GM18873 (cell line): ENCODE results near the gene PPP3CA.
"Not testable (repeated sequence)": the region's sequence is repeated elsewhere in the genome, so short reads cannot be mapped to it uniquely, and the experiment has no call there.

Source experiments
- ATAC-seq: cut with Tn5 transposase; IDR thresholded peaks from one replicate; pipeline ENCODE4 v1.9.1; 2021; ENCODE audit warnings: mild to moderate bottlenecking, moderate library complexity, moderate number of reproducible peaks; ENCODE audit not compliant: unreplicated experiment, low FRiP score

PPP3CA gene

DNA sequence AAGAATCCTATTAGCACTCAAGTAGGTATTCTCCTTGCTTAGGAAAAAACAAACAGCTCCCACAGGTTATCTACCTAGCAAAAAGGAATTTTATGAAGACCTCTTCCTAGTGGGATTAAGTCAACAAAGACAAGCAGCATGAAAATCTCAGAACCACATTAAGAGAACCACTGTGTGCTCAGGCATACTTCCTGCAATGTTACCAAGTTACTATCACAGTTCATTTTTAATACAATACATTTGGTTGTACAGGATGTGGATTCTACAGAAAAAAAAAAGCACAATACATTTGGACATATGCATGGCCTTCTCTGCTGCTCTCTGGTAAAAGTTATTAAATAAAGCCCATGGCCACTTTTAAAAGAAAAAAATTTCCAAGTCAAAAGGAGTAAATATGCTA, 193.7 kb downstream of the PPP3CA start:
- ATAC-seq = no peak

DNA sequence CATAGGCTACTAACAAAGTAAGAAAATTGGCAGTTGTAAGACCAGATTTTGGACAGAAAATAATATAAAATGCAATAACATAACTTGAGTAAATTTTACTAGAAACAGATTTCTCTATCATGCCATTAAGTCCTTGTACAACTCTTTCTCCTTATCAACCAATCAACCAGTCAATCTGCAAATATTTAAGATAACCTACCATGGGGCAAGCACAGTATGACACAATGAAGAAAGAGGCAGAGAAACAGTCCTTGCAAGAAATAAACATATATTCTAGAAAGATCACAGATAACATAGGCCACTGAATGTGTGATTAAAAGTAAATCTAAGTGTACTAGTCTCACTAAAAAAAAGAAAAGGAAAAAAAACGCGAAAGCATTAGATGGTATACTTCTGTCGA, 194.8 kb downstream of the PPP3CA start:
- ATAC-seq = no peak

DNA sequence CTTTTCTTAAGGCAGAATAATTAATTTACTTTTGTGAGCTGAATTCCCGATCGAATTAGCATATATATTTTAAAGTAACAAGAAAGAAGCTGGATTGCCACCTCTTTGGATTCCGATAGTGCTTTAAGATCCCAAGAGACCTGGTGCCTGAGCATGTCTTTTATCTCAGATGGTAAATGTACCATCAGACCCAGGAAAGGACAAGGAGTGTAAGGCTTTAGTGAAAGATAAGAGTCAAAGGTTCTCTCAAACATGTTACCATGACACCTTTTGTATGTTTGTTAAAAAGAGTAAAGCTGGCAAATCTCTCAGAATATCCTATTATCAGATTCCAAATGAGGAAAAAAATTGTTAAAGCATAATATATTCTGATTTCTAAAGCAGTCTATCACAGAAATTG, 198.8 kb downstream of the PPP3CA start:
- ATAC-seq = no peak

DNA sequence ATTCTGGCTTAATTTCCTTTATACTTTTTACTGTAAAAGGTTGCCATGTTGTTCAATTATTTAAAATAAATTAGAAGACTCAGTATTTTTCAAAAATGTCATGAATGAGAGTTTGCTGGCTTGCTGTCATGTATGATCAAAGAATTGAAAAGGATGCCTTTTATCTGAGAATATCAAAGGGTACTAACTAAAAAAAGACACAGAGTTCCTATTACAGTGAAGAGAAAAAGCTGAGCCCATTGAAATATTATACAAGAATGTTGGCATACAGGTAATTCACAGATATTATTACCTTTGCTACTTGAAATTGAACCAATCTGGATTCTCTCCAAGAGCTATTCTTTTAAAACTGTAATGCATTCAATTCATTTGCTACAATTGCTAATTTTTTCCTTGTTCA, 200.0 kb downstream of the PPP3CA start:
- ATAC-seq = no peak

DNA sequence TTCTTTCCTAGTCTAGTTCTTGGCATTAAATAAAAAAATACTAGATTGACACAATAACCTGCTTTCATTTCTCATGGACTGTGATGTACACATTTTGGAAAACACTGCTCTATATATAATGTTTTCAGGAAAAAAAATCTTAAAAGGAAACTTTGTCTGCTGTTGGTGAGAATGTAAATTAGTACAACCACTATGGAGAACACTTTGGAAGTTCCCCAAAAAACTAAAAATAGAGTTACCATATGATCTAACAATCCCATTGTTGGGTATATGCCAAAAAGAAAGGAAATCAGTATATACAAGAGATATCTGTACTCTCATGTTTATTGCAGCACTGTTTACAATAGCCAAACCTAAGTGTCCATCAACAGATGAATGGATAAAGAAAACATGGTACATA, 202.3 kb downstream of the PPP3CA start:
- no peak for ATAC-seq

DNA sequence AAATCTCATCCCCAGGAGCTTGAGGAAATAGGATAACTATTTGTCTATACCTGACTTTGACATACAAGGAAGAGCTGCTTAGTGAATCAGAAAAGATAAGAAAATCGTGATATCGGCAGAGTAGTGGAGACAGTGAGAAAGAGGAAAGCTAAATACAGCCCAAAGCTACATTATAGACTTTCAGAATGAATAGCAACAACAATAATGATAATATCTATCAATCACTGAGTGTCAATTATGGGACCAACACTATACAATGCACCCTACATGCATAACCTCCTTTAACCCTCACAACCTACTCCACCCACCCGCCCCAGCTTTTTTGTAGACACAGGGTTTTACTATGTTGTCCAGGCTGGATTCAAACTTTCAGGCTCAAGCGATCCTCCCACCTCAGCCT, 205.1 kb downstream of the PPP3CA start:
- no peak for ATAC-seq

DNA sequence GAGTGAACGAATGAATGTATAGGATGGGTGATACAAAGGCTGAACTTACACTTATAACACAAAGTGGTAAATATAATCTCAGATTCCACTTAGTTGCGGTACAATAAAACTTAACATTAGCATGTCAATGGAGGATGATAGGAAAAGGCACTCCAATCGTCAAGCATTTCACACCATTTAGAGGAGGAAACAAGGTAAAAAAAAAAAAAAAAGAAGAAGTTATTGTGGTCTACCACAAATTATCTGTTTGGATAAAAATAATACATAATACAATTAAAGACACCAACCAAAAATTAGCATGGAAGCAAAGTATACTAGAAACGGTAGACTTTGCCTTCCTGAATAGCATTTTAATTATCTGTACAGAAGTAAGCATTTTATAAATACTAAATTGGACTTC, 205.5 kb downstream of the PPP3CA start:
- ATAC-seq = no peak

DNA sequence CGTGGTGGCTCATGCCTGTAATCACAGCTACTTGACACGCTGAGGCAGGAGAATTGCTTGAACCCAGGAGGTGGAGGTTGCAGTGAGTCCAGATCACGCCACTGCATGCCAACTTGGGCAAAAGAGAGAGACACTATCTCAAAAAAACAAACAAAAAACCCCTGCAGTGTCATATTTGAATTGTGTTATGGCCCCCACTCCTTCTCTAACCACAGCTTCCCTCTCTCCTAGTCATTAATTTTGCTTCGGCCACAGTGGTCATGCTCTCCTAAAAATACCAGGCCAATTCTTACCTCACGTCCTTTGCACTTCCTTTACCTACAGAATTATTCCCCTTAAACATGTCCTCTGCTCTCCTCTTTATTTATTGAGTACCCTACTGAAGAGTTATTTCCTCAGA, 206.1 kb downstream of the PPP3CA start:
- ATAC-seq = no peak

DNA sequence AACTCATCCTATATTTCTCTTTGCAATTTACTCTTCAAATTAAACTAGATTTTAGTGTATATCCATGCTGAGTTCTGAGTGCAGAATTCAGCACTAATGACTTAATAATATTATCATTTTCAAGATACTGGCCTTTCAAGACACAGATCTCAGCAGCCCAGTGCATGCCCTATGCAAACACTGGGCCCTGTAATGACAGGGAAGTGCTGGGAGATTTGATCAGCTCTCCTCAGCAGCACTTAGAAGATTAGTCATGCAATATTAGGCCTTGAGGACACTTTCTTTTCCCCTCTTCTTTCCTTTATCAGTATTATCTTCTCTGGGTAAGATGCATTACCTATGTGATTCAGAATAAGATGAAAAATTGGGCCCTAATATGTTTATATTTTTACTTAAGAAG, 207.1 kb downstream of the PPP3CA start:
- ATAC-seq = no peak

DNA sequence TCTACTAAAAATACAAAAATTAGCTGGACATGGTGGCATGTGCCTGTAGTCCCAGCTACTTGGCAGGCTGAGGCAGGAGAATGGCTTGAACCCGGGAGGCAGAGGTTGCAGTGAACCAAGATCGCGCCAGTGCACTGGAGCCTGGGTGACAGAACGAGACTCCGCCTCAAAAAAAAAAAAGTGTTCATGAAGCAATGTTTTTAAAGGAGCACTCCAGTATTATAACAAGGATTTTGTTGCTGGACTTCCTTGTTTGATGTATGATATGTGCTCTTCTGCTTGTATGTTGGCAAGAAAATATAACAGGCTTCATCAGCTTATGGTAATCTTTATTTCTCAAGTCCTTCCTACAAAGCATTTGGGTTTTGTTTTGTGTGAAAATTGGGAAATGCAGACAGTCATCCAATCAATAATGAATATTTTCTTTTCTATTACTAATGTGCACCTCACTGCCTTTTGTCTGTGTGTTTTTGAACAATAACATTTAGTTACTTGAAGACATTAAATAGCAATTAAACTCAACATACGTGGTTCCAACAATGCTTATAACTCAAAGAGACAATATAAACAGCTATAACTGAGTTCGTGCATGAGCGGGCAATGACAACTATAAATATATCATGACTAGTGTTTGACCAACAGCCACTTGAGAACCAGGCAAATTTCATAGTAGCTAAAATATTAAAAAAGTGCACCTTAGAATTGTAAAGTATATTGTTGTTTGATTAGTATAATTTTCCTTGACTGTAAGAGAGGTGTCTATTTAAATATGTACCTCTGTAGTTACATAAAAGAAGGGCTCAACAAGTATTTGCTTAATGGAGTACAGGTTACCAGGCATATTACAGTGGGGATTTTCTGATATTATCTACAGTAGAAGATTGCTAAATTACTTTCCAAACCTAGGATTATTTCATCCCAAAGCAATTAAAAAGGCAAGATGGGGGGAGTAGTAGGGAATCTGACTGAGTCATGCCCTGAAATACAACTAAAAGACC, 210.7 kb downstream of the PPP3CA start:
- ATAC-seq = no peak

DNA sequence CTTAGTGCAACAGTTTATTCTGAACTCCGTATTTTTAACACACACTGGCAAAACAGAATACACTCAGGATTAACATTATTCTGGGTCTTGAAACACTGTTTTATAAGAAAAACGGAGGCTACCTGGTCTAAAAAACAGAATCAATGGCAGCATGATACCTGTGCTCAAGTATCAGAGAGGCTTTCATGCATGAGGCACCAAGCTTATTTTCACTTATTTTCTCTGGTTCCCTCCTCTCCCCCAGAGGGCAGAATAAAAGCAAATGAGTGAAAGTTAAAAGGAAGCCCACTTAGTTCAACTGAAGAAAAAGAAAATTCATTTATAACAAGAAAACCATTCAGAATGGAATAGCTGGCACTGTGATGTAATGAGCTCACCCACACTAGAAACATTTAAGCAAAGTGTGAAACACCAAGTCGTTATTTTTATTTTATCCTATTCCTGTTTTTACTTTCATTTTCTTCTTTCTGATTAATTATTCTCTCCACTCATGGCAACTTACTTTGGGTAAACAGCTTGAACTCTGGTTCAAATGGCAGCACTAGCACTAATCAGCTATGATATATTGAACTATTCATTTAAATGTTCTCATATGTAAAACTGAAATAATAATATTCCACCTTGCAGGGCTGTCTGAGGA, 211.8 kb downstream of the PPP3CA start:
- ATAC-seq = no peak

DNA sequence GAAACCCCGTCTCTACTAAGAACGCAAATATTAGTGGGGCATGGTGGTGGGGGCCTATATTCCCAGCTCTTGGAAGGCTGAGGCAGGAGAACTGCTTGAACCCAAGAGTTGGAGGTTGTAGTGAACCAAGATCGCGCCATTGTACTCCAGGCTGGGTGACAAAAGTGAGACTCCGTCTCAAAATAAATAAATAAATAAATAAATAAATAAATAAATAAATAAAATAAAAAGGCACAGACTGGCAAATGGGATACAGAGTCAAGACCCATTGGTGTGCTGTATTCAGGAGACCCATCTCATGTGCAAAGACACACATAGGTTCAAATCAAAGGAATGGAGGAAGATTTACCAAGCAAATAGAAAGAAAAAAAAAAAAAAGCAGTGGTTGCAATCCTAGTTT, 216.3 kb downstream of the PPP3CA start:
- not testable (repeated sequence) for ATAC-seq

DNA sequence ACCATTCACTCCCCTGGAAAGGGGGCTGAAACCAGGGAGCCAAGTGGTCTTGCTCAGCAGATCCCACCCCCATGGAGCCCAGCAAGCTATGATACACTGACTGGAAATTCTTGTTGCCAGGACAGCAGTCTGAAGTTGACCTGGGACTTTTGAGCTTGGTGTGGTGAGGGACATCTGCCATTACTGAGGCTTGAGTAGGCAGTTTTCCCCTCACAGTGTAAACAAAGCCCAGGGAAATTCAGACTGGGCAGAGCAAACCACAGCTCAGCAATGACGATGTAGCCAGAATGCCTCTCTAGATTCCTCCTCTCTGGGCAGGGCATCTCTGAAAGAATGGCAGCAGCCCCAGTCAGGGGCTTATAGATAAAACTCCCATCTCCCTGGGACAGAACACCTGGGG, 218.4 kb downstream of the PPP3CA start:
- ATAC-seq = not testable (repeated sequence)

DNA sequence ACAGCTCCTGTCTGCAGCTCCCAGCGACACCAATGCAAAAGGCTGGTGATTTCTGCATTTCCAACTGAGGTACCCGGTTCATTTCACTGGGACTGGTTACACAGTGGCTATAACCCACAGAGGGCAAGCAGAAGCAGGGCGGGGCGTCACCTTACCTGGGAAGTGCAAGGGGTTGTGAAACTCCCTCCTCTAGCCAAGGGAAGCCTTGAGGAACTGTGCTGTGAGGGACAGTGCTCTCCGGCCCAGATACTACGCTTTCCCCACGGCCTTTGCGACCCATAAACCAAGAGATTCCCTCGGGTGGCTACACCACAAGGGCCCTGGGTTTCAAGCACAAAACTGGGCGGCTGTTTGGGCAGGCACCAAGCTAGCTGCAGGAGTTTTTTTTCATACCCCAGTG, 218.9 kb downstream of the PPP3CA start:
- no peak for ATAC-seq

DNA sequence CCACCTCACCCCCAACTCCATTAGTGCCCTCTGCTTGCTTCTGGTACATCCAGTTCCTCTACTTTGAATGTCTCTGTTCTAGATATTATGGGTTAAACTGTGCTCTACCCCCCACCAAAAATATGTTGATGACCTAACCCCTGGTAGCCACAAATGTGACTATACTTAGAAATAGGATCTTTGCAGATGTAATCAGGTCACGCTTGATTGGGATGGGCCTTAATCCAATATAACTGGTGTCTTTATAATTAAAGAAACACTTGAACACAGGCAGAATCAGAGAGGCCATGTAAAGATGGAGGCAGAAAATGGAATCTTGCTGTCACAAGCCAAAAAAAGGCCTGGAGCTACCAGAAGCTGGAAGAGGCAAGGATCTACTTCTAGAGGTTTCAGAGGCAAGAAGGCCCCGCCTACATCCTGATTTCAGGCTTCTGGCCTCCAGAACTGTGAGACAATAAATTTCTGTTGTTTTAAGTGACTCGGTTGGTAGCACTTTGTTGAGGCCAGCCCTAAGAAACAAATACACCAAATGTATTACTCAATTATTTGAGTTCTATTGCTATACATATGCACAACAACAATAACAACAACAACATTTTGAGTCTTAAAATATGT, 220.0 kb downstream of the PPP3CA start:
- ATAC-seq = no peak

DNA sequence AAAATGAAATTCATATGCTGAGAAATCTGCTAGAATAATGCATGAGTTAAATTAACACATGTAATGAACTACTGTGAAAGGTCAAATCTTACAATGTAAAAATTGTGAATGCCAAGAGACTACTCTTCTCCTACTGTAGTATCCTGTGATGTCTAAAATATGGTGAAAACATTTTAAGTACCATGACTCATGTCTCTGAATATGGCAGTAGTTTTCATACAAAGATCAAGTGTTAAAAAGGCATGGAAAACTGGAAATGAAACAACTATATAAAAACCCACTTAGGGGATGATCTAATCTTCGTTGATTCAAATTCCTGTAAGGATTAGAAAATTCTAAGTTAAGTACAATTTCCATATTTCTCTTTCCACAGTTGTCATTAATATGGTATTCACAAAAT, 221.3 kb downstream of the PPP3CA start:
- ATAC-seq = no peak

DNA sequence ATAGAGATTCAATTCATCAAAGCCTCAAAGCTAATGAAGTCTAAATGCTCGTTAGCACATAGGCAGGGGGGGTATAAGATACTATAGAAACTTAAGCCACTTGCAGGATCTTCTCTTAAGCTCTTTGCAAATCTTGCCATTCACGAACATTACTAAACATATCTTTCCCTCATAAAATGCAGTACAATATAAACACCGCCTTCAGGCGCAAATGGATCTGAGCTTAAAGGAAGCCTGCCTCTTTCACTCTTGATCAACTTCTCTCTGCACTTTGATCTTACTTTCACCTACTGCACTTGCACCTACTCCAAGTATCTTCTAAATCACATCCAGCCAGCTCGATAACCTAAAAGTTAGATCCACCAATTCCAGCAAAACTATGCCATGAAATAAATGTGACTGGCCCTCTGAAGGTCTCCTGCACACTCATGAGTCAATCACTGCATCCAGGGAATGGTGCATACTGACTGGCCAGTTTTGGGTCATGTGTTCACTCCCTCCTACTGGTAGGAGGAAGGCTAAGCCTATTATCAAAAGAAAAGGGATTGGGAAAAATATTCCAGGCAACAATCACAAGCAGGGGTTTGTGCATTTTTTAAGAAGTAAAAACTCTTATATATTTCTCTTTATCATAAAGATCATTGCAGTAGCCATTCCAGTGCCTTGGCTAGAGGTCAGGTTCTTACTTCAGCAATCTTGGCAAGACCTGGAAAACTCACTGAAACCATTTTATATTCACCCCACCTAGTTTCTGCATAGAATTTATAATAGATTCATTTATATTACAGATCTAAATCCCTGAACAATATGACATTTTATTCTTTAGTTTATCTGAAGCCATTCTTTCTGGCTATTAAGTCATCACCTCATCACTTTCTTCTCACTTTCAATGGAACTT, 222.0 kb downstream of the PPP3CA start:
- ATAC-seq = no peak

DNA sequence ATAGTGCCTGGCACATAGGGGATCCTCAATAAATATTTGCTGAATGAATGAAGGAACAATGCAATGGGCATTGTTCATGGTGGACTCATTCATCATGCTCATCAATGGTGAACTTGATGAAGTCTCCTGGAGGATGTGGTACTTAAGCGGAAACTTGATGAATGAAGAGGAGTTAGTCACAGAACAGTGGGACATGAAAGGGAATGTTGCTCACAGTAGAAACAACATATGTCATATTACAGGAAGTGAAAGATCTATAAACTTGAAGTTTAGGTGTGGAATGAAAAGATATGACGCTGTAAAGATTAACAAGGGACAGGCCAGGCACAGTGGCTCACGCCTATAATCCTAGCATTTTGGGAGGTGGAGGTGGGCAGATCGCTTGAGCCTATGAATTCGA, 224.1 kb downstream of the PPP3CA start:
- ATAC-seq = no peak

DNA sequence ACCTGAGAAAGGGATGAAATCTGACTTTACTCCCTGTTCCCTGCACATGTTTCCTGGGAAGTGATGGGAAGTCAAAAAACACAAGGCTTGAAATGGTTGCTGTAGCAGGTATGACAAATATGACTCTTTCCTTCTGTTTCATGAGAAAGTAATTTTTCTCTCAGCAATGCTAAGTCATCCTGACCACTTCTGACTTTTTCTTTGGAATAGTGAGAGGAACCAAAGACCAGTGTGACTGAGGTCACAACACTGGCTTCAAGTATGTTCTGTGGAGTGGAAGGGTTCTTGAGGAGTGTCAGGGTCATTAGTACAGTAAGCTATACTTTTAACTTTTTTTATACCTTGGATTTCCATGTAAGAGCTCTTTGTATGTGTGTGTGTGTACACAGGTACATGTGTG, 225.3 kb downstream of the PPP3CA start:
- no peak for ATAC-seq

DNA sequence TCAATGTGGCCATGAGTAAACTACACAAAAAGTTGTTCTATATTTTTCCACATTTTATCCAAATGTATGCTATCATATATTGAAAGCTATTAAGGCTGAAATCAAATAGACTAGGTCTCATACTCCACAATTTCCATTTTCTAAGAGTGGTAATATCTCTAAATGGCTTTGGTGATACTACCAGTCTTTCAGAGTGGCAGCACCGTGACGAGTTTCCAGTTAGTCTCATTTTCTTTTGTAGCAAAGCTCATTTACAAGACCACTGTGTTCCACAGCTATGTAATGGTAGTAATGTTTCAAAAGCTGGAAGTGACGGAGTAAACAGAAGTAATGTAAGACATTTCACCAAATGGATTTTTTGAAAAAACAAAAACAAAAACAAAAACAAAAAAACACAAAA, 228.2 kb downstream of the PPP3CA start:
- no peak for ATAC-seq
